Liver (tissue), 9 donors: ENCODE results near the gene FAM170B. TPM values are rescaled to one million over a fixed set of nuclear protein-coding genes. Genes with fewer than 3 reads are reported as not detected.

Source experiments
- DNase-seq: peaks from one replicate; pipeline ENCODE4 v3.0.0-alpha.2; 2017; ENCODE audit warnings: low spot score
- H3K27ac ChIP-seq, 2 donors: one replicate each; pipeline ENCODE4 v1.7.0; 2013; ENCODE audit warnings: inconsistent platforms in 2 of 2, low read length in 2 of 2, control low read depth in 1 of 2, low read depth in 1 of 2, mild to moderate bottlenecking in 1 of 2
- H3K27me3 ChIP-seq, 4 donors: one replicate each; pipeline versions ENCODE4 v1.6.1 to v1.7.0; 2013; ENCODE audit warnings: low read length in 3 of 4, inconsistent platforms in 1 of 4, mild to moderate bottlenecking in 1 of 4, moderate library complexity in 1 of 4; ENCODE audit not compliant: control insufficient read depth in 4 of 4, insufficient read depth in 4 of 4
- H3K36me3 ChIP-seq, 4 donors: one replicate each; pipeline versions ENCODE4 v1.6.1 to v1.7.0; 2013; ENCODE audit warnings: low read length in 3 of 4, mild to moderate bottlenecking in 3 of 4, low read depth in 1 of 4, moderate library complexity in 1 of 4; ENCODE audit not compliant: control insufficient read depth in 4 of 4, insufficient read depth in 3 of 4
- H3K4me1 ChIP-seq, 4 donors: one replicate each; pipeline versions ENCODE4 v1.6.1 to v1.7.0; 2013; ENCODE audit warnings: low read length in 3 of 4, mild to moderate bottlenecking in 3 of 4, moderate library complexity in 1 of 4; ENCODE audit not compliant: control insufficient read depth in 4 of 4, insufficient read depth in 4 of 4
- H3K4me3 ChIP-seq, 3 donors: one replicate each; pipeline versions ENCODE4 v1.6.1 to v1.7.0; 2013; ENCODE audit warnings: low read length in 3 of 3, control low read depth in 1 of 3, low read depth in 1 of 3, mild to moderate bottlenecking in 1 of 3
- H3K9ac ChIP-seq, 2 donors: one replicate each; pipeline ENCODE4 v1.7.0; 2013; ENCODE audit warnings: low read length in 2 of 2, mild to moderate bottlenecking in 2 of 2, moderate library complexity in 2 of 2, control low read depth in 1 of 2, low read depth in 1 of 2
- H3K9me3 ChIP-seq, 4 donors: one replicate each; pipeline versions ENCODE4 v1.6.1 to v1.7.0; 2013; ENCODE audit warnings: low read length in 3 of 4; ENCODE audit not compliant: control insufficient read depth in 4 of 4
- FOXA1 ChIP-seq: IDR thresholded peaks from 2 replicates; pipeline ENCODE4 v1.6.1; 2016; ENCODE audit warnings: antibody characterized with exemption
- FOXA2 ChIP-seq: IDR thresholded peaks from 2 replicates; pipeline ENCODE4 v1.6.1; 2016; ENCODE audit warnings: antibody characterized with exemption
- GABPA ChIP-seq, 2 donors: IDR thresholded peaks in 1 of 2; conservative IDR thresholded peaks in 1 of 2; 2 replicates each; pipeline ENCODE4 v1.6.1; 2016; ENCODE audit warnings: antibody characterized with exemption in 2 of 2, mild to moderate bottlenecking in 1 of 2, moderate library complexity in 1 of 2
- HNF4A ChIP-seq, 2 donors: conservative IDR thresholded peaks; 2 replicates each; pipeline ENCODE4 v1.6.1; 2016; ENCODE audit warnings: antibody characterized with exemption in 2 of 2, mild to moderate bottlenecking in 2 of 2
- HNF4G ChIP-seq: IDR thresholded peaks from 2 replicates; pipeline ENCODE4 v1.6.1; 2016; ENCODE audit warnings: antibody characterized with exemption
- JUND ChIP-seq, 2 donors: IDR thresholded peaks; 2 replicates each; pipeline ENCODE4 v1.6.1; 2016; ENCODE audit warnings: antibody characterized with exemption in 2 of 2
- NR2F2 ChIP-seq: IDR thresholded peaks from 2 replicates; pipeline ENCODE4 v1.6.1; 2016; ENCODE audit warnings: antibody characterized with exemption
- RAD21 ChIP-seq, 2 donors: IDR thresholded peaks; 2 replicates each; pipeline ENCODE4 v1.6.1; 2016; ENCODE audit warnings: antibody characterized with exemption in 2 of 2, mild to moderate bottlenecking in 2 of 2
- SP1 ChIP-seq: IDR thresholded peaks from 2 replicates; pipeline ENCODE4 v1.6.1; 2018; ENCODE audit warnings: antibody characterized with exemption, mild to moderate bottlenecking
- WGBS: extraction: QIAGEN DNeasy Blood & Tissue Kit; methylation state at CpG from one replicate; pipeline ENCODE4 v1.1.7; 2013; 5-methylcytosine and 5-hydroxymethylcytosine counted together
- polyA plus RNA-seq, 2 donors: library from polyadenylated mRNA; stranded (reverse) in 1 of 2; unstranded in 1 of 2; fragments of 200-250 nt in 1 of 2; fragments of >200 nt in 1 of 2; fragmentation: Nextera tagmentation in 1 of 2; extraction: Ambion mirVana in 1 of 2; gene quantifications; one replicate each; pipeline versions ENCODE4 v1.2.1 to v1.2.3, GENCODE V29; 2013 to 2015
- total RNA-seq, 2 donors: library from RNA; depleted of rRNA; stranded (reverse); fragments of >200 nt; gene quantifications; one replicate each; pipeline ENCODE4 v1.2.3, GENCODE V29; 2014
- TF ChIP-seq, protein P1 (sequence below): IDR thresholded peaks from 2 replicates; pipeline ENCODE4 v1.6.1; 2016; ENCODE audit warnings: antibody characterized with exemption
- TF ChIP-seq, protein P2 (sequence below): IDR thresholded peaks from 2 replicates; pipeline ENCODE4 v1.6.1; 2016; ENCODE audit warnings: antibody characterized with exemption
- TF ChIP-seq, protein P3 (sequence below): IDR thresholded peaks from 2 replicates; pipeline ENCODE4 v1.6.1; 2016; ENCODE audit warnings: antibody characterized with exemption
- TF ChIP-seq, protein P4 (sequence below): fragments of 150-350 bp; IDR thresholded peaks from 2 replicates; pipeline ENCODE4 v1.5.1; 2017; ENCODE audit warnings: improper control_type of control experiment, low read depth, low read length; ENCODE audit not compliant: missing input control
- TF ChIP-seq, protein P5 (sequence below): IDR thresholded peaks from 2 replicates; pipeline ENCODE4 v1.6.1; 2016; ENCODE audit warnings: antibody characterized with exemption, mild to moderate bottlenecking
- donor health status: healthy.
- donor health status: healthy.
- donor health status: healthy.
- donor health status: healthy.
- donor health status: healthy.

FAM170B gene
- total and polyA plus RNA-seq, 4 donors, result not detected

DNA sequence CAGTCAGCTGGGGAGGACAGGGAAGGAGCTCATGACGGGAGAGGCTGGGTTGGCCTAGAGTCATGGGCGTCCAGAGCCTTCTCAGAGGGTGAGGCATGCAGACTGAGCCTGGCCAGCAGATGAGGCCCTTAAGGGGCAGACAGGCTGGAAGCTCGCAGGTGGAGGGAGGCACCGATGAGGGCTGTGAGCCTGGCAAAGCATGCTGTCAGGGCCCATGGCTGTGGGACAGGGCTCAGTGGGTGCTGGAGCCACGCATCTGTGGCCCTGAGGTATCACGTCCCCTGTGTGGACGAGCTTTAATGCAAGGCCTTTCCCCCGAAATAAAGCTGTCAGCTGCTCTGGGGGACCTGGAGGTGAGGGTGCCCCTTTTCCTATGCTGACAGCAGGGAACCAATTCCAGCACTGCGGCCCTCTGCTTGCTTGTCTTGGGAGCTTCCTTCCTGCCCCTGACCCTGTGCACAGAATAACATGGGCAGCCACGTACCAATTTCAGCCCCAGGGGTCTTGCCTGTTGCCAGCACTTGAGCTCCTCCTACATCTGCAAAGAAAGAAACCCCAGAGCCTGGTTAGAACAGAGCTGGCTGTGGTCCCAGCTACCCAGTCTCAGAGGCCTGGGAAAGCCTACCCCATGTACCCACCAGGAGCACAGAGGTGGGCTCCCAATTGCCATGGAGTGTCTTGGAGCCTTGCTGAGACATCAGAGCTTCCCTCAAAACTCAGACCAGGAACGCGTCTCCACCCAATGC lies 33.8 kb upstream of the FAM170B start:
- no peak overlapping the region for H3K4me3 ChIP-seq
- no peak overlapping the region for H3K27ac ChIP-seq
- no peaks in the 10 kb centered on the region for H3K27me3 ChIP-seq
- 90% methylated on average over 12 of the region's 12 CpGs for WGBS
- no peaks in the 10 kb centered on the region for H3K36me3 ChIP-seq
- H3K9ac ChIP-seq, result no peak overlapping the region
- no peaks in the 10 kb centered on the region for H3K9me3 ChIP-seq
- no peaks in the 10 kb centered on the region for H3K4me1 ChIP-seq
- TF ChIP-seq GABPA (IDR thresholded peaks at IDR 0.05 in 1 of 2, conservative IDR thresholded peaks at IDR 0.05 in 1 of 2) (no peak), SP1 (no peak), JUND (IDR thresholded peaks at IDR 0.05) (no peak), NR2F2 (no peak), FOXA2 (no peak), HNF4G (no peak), RAD21 (IDR thresholded peaks at IDR 0.05) (no peak), FOXA1 (no peak), HNF4A (conservative IDR thresholded peaks at IDR 0.05) (no peak)
- TF ChIP-seq, protein P1, sequence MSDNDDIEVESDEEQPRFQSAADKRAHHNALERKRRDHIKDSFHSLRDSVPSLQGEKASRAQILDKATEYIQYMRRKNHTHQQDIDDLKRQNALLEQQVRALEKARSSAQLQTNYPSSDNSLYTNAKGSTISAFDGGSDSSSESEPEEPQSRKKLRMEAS, result no peak
- TF ChIP-seq, protein P2, sequence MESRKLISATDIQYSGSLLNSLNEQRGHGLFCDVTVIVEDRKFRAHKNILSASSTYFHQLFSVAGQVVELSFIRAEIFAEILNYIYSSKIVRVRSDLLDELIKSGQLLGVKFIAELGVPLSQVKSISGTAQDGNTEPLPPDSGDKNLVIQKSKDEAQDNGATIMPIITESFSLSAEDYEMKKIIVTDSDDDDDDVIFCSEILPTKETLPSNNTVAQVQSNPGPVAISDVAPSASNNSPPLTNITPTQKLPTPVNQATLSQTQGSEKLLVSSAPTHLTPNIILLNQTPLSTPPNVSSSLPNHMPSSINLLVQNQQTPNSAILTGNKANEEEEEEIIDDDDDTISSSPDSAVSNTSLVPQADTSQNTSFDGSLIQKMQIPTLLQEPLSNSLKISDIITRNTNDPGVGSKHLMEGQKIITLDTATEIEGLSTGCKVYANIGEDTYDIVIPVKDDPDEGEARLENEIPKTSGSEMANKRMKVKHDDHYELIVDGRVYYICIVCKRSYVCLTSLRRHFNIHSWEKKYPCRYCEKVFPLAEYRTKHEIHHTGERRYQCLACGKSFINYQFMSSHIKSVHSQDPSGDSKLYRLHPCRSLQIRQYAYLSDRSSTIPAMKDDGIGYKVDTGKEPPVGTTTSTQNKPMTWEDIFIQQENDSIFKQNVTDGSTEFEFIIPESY, result no peak
- TF ChIP-seq, protein P3, sequence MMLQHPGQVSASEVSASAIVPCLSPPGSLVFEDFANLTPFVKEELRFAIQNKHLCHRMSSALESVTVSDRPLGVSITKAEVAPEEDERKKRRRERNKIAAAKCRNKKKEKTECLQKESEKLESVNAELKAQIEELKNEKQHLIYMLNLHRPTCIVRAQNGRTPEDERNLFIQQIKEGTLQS, result no peak
- TF ChIP-seq, protein P4, sequence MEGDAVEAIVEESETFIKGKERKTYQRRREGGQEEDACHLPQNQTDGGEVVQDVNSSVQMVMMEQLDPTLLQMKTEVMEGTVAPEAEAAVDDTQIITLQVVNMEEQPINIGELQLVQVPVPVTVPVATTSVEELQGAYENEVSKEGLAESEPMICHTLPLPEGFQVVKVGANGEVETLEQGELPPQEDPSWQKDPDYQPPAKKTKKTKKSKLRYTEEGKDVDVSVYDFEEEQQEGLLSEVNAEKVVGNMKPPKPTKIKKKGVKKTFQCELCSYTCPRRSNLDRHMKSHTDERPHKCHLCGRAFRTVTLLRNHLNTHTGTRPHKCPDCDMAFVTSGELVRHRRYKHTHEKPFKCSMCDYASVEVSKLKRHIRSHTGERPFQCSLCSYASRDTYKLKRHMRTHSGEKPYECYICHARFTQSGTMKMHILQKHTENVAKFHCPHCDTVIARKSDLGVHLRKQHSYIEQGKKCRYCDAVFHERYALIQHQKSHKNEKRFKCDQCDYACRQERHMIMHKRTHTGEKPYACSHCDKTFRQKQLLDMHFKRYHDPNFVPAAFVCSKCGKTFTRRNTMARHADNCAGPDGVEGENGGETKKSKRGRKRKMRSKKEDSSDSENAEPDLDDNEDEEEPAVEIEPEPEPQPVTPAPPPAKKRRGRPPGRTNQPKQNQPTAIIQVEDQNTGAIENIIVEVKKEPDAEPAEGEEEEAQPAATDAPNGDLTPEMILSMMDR, result no peak
- TF ChIP-seq, protein P5, sequence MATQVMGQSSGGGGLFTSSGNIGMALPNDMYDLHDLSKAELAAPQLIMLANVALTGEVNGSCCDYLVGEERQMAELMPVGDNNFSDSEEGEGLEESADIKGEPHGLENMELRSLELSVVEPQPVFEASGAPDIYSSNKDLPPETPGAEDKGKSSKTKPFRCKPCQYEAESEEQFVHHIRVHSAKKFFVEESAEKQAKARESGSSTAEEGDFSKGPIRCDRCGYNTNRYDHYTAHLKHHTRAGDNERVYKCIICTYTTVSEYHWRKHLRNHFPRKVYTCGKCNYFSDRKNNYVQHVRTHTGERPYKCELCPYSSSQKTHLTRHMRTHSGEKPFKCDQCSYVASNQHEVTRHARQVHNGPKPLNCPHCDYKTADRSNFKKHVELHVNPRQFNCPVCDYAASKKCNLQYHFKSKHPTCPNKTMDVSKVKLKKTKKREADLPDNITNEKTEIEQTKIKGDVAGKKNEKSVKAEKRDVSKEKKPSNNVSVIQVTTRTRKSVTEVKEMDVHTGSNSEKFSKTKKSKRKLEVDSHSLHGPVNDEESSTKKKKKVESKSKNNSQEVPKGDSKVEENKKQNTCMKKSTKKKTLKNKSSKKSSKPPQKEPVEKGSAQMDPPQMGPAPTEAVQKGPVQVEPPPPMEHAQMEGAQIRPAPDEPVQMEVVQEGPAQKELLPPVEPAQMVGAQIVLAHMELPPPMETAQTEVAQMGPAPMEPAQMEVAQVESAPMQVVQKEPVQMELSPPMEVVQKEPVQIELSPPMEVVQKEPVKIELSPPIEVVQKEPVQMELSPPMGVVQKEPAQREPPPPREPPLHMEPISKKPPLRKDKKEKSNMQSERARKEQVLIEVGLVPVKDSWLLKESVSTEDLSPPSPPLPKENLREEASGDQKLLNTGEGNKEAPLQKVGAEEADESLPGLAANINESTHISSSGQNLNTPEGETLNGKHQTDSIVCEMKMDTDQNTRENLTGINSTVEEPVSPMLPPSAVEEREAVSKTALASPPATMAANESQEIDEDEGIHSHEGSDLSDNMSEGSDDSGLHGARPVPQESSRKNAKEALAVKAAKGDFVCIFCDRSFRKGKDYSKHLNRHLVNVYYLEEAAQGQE, result no peak
- DNase-seq, result no peak
